22Rv1 (cell line): ENCODE results near the gene RAI1.

ENCODE experiments used
- ZFX ChIP-seq: fragments of 450-650 bp; IDR thresholded peaks from 2 replicates; pipeline ENCODE4 v1.6.1; 2017; ENCODE audit warnings: antibody characterized with exemption, borderline replicate concordance
- TF ChIP-seq, protein P1 (sequence below): fragments of 450-650 bp; IDR thresholded peaks from 2 replicates; pipeline ENCODE4 v1.5.1; 2017; ENCODE audit warnings: mild to moderate bottlenecking

DNA sequence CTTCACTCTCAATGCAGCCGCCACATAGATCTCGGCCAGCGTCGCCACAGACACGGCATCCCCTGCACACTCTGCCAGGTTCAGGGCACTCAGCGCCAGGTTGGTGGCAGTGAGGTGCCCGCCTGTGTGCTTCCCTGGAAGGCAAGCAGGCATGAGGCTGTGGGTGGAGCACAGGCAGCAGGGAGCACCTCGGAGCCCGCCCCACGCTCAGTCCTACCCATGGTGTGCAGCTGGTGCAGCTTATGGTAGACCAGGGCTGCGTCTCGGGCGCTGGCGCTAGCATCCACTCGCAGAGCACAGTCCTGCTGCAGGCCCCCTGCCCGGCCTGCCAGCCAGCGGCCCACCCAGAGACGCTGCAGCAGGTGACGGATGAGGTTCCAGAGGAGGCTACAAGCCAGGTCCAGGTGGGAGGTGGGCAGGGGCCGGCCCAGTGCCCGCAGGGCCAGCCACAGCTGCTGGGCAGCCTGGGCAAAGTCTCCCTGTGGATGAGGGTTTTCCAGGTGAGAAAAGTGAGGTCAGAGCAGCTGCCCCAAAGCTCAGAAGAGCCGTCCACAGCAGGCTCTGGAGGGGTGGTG is 135.1 kb downstream of the RAI1 start:
- TF ChIP-seq, protein P1, sequence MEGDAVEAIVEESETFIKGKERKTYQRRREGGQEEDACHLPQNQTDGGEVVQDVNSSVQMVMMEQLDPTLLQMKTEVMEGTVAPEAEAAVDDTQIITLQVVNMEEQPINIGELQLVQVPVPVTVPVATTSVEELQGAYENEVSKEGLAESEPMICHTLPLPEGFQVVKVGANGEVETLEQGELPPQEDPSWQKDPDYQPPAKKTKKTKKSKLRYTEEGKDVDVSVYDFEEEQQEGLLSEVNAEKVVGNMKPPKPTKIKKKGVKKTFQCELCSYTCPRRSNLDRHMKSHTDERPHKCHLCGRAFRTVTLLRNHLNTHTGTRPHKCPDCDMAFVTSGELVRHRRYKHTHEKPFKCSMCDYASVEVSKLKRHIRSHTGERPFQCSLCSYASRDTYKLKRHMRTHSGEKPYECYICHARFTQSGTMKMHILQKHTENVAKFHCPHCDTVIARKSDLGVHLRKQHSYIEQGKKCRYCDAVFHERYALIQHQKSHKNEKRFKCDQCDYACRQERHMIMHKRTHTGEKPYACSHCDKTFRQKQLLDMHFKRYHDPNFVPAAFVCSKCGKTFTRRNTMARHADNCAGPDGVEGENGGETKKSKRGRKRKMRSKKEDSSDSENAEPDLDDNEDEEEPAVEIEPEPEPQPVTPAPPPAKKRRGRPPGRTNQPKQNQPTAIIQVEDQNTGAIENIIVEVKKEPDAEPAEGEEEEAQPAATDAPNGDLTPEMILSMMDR: no peak
- no peak for TF ChIP-seq ZFX
